Panc1 (cell line): ENCODE data around the gene WHRN.

Experiments
- POLR2AphosphoS5 ChIP-seq: IDR thresholded peaks from 2 replicates; pipeline ENCODE4 v1.6.1; 2012; ENCODE audit warnings: mild to moderate bottlenecking, low read depth, low read length, moderate library complexity
- TF ChIP-seq, protein P1 (sequence below): fragments of 450-650 bp; IDR thresholded peaks from 2 replicates; pipeline ENCODE4 v1.5.1; 2017; ENCODE audit warnings: mild to moderate bottlenecking
- TF ChIP-seq, protein P2 (sequence below), 2 experiments: IDR thresholded peaks; 2 replicates each; pipeline ENCODE4 v1.6.1; 2011 to 2012; ENCODE audit warnings: low read depth in 2 of 2, control low read depth in 1 of 2, low read length in 1 of 2, mild to moderate bottlenecking in 1 of 2, moderate library complexity in 1 of 2; ENCODE audit not compliant: insufficient read depth in 1 of 2

DNA sequence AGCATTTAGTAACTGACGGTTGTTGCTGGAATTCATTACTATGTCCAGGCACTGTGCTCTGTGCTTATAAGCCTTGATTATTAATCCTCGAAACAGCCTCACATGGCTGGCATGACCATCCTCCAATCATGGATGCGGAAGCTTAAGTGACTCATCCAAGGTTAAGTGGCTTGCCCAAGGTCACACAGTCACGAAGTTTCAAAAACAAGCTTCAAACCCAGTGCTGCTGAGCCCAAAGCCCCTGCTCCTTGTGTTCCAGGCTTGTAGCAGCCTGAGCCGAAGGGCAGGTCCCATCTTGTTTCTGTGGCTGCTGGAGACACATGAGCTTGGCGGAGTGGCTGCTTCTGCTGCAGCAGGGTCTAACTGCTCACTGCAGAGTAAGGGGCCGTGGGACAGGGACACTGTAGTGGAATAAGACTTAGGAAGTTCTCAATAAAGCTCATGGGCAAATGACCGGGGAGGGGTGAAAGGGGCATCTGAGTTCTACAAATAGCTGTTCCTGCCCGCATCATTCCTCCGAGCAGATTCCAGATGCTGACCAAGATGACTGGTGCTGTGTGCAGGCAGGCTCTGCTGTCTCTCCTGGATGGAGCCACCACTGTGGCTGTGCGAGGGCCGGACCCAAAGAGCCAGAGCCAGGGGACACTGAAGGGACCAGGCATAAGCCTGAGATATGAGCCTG, 32.4 kb downstream of the WHRN start:
- TF ChIP-seq, protein P1, sequence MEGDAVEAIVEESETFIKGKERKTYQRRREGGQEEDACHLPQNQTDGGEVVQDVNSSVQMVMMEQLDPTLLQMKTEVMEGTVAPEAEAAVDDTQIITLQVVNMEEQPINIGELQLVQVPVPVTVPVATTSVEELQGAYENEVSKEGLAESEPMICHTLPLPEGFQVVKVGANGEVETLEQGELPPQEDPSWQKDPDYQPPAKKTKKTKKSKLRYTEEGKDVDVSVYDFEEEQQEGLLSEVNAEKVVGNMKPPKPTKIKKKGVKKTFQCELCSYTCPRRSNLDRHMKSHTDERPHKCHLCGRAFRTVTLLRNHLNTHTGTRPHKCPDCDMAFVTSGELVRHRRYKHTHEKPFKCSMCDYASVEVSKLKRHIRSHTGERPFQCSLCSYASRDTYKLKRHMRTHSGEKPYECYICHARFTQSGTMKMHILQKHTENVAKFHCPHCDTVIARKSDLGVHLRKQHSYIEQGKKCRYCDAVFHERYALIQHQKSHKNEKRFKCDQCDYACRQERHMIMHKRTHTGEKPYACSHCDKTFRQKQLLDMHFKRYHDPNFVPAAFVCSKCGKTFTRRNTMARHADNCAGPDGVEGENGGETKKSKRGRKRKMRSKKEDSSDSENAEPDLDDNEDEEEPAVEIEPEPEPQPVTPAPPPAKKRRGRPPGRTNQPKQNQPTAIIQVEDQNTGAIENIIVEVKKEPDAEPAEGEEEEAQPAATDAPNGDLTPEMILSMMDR, result no peak
- TF ChIP-seq, protein P2, sequence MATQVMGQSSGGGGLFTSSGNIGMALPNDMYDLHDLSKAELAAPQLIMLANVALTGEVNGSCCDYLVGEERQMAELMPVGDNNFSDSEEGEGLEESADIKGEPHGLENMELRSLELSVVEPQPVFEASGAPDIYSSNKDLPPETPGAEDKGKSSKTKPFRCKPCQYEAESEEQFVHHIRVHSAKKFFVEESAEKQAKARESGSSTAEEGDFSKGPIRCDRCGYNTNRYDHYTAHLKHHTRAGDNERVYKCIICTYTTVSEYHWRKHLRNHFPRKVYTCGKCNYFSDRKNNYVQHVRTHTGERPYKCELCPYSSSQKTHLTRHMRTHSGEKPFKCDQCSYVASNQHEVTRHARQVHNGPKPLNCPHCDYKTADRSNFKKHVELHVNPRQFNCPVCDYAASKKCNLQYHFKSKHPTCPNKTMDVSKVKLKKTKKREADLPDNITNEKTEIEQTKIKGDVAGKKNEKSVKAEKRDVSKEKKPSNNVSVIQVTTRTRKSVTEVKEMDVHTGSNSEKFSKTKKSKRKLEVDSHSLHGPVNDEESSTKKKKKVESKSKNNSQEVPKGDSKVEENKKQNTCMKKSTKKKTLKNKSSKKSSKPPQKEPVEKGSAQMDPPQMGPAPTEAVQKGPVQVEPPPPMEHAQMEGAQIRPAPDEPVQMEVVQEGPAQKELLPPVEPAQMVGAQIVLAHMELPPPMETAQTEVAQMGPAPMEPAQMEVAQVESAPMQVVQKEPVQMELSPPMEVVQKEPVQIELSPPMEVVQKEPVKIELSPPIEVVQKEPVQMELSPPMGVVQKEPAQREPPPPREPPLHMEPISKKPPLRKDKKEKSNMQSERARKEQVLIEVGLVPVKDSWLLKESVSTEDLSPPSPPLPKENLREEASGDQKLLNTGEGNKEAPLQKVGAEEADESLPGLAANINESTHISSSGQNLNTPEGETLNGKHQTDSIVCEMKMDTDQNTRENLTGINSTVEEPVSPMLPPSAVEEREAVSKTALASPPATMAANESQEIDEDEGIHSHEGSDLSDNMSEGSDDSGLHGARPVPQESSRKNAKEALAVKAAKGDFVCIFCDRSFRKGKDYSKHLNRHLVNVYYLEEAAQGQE (IDR thresholded peaks at IDR 0.05; ENCODE audit: insufficient read depth in 1 of 2, low read depth in 2 of 2, low read length in 1 of 2), result no peak
- TF ChIP-seq POLR2AphosphoS5, result no peak
